GM12872 (cell line): Measurements from ENCODE around the gene ADORA3.

Experiments
- TF ChIP-seq, protein P1 (sequence below): IDR thresholded peaks from 3 replicates; pipeline ENCODE4 v1.5.1; 2011; ENCODE audit warnings: low read depth, mild to moderate bottlenecking, low read length, moderate library complexity; ENCODE audit not compliant: insufficient read depth

Gene ADORA3

DNA sequence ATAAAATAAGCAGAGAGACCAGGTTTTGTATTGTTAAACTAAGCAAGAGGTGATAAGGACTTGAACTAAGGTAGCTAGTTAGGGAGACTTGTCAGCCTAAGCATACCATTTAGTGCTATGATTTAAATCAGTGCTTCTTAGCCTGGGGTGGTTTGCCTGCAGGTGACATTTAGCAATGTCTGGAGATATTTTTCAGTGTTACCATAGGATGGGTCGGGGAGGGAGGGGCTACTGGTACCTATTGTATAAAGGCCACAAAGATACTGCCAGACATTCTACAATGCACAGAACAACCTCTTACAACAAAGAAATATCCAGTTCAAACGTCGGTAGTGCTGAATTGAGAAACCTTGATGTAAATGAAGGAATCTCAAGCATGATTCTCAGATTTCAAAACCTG is 50.9 kb downstream of the ADORA3 start:
- TF ChIP-seq, protein P1, sequence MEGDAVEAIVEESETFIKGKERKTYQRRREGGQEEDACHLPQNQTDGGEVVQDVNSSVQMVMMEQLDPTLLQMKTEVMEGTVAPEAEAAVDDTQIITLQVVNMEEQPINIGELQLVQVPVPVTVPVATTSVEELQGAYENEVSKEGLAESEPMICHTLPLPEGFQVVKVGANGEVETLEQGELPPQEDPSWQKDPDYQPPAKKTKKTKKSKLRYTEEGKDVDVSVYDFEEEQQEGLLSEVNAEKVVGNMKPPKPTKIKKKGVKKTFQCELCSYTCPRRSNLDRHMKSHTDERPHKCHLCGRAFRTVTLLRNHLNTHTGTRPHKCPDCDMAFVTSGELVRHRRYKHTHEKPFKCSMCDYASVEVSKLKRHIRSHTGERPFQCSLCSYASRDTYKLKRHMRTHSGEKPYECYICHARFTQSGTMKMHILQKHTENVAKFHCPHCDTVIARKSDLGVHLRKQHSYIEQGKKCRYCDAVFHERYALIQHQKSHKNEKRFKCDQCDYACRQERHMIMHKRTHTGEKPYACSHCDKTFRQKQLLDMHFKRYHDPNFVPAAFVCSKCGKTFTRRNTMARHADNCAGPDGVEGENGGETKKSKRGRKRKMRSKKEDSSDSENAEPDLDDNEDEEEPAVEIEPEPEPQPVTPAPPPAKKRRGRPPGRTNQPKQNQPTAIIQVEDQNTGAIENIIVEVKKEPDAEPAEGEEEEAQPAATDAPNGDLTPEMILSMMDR: no peak

DNA sequence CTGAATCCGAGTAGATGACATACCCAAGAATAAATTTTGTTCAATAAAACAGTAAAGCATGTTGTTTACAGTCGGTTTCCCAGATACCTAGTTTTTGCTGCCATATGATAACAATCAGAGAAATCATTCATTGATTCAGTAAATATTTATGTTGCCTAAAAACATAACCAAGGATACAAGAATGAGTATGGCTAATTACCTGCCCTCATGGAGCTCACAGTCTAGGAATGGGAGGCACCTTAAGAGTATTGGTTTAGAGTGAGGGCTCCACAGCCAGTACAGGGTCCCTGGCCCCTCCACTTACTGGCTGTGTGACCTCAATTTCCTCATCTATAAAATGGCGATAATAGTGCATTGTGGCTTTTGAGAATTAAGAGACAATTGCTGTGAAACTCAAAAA is 53.2 kb downstream of the ADORA3 start:
- TF ChIP-seq, protein P1: no peak

DNA sequence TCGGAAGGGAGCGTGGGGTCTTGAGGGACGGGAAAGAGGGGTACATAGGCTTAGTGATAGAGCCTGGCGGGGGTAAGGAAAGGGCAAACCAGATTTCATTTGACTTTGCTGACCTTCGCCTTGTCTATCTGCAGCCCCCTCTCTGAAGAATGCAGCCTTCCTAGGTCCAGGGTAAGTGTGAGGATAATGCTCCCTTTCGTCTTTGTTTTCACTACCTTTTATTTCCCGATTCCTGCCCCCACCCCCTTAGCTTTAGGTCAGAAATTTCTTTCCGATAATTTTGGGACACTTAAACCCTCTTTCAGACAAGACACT is 53.8 kb downstream of the ADORA3 start:
- TF ChIP-seq, protein P1: no peak
